ENCODE measurements around the gene ATG5. TPM values are rescaled to one million over a fixed set of nuclear protein-coding genes. Genes with fewer than 3 reads are reported as not detected.
A peak's percentile ranks its signal among the peaks of the same experiment; 100 is the strongest.
"Not testable (repeated sequence)": the region's sequence is repeated elsewhere in the genome, so short reads cannot be mapped to it uniquely, and the experiment has no call there.

ATG5 gene
- total RNA-seq, 1 experiment from 2014 or later: 17.0 TPM

DNA sequence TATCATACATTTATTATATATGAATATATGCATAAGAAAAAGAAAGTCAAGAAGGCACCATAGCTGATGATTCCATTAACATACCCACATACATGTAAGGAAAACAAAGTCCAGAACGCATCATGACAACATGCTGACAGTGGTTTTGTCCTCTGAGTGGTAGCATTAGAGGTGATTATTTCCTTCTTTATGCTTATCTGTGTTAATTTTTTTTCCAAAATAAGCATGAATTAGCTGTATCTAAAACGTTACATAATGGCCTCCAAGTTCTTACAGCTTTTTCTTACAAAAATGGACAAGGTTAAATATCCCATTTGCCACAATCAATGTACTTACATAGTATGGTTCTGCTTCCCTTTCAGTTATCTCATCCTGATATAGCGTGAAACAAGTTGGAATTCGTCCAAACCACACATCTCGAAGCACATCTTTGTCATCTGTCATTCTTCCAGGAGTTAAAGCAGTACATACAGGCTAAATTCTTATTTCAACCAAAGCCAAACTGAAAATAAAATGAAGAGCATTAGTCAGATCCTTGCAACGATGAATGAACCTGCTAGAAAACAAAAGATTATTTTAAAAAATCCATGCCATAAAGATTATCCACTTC, 9.7 kb downstream of the ATG5 start:
- no peak for DNase-seq (ENCODE audit: low spot score)

GRCh38 chr6:106309766-106310373, 15.7 kb downstream of the ATG5 start:
- DNase-seq (ENCODE audit: low spot score): peak; percentile 8

DNA sequence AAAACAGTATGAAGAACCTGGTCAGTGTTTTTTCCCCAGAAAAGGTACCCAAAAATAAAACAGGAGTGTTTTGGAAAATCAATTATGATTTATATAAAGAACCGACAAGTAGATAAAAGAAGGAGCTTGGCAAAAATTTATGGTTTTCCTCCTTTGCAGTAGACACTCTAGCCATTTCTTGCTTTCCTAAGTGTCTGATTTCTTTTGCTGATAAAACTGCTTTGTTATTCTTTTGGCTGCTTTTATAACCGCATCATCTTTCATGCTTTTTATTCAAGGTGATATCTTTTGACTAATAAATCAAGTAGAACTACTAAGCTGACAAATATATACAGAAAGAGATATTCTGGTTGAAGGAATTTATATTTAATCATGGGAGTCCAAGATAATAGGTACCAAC, 16.6 kb downstream of the ATG5 start:
- no peak for DNase-seq (ENCODE audit: low spot score)

DNA sequence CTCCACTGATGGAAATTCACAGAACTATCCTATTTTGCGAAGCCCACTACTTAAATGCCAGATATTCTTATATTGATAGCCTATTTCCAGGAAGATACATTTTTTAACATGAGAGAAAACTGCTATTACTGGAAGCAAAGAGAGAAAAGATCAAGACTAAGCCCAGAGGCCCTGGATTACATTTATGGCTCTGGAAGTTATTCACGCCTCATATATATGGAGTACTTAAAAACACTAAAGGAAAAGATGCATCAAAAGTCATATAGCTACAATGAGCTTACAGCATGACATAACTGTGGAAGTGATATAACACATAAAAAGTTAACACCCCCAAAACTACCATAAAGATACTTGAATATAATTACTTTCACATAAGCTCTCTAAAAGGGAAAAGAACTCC, 19.8 kb downstream of the ATG5 start:
- no peak for DNase-seq (ENCODE audit: low spot score)

DNA sequence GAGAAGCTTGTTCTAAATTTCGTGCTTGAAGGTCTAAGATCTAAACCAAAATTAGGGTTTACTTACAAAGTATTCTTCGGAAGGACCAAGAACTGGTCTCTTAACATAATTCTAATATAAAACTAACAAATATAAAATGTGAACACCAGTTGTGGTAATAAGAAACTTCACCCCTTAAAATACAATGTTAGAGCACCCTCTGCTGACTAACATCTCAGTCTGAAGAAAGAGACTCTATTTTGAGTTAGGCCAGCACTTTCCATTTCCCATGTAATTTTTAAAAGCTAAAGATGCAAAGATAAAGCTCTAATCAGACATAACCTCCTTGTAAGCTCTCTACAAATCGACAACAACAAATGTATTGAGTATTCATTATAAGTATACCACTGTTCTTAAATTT, 24.6 kb downstream of the ATG5 start:
- DNase-seq (ENCODE audit: low spot score): peak; percentile 48

GRCh38 chr6:106300020-106300780, 25.4 kb downstream of the ATG5 start:
- no peak for DNase-seq (ENCODE audit: low spot score)

- no peak for DNase-seq (ENCODE audit: low spot score)
Observed at GRCh38 chr6:106293116-106293515, 32.4 kb downstream of the ATG5 start.

DNA sequence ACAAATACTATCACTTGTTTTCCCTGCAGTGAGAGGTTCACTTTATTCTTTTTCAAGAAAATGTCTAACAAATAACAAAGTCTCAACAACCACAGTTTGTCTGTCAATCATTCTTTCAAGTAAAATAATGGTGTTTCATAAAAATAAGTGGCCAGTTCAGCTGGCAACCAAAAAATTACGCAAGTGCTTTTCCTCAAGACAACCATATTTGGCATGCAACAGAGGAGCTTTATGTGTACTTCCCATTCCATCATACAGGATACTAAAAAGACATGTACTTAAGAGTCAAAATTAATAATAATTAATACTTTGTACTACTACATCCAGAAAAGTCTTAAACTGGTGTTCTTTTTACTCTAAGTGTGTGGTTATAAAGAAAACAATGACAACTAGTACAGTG, 34.6 kb downstream of the ATG5 start:
- no peak for DNase-seq (ENCODE audit: low spot score)

GRCh38 chr6:106290032-106290431, 35.5 kb downstream of the ATG5 start:
- DNase-seq (ENCODE audit: low spot score): no peak

- DNase-seq (ENCODE audit: low spot score): no peak
Observed at GRCh38 chr6:106287215-106287614, 38.3 kb downstream of the ATG5 start.

GRCh38 chr6:106286746-106287145, 38.8 kb downstream of the ATG5 start:
- DNase-seq (ENCODE audit: low spot score): no peak

DNA sequence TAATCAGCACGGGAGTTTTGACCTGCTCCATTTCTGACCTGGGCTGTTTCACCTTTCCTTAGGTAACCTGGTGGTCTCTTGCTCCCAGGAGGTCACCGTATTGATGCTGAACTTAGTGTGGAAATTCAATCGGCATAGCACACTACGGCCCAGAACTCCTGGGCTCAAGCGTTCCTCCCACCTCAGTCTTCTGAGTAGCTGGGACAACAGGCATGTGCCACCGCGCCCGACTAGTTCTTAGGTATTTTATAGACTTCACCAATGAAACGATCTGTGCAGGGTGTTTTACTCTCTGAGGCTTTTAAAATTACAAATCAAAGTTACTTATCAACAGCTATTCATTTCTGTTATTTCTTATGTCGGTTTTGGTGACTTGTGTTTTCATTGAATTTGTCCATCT, 42.1 kb downstream of the ATG5 start:
- no peak for DNase-seq (ENCODE audit: low spot score)

DNA sequence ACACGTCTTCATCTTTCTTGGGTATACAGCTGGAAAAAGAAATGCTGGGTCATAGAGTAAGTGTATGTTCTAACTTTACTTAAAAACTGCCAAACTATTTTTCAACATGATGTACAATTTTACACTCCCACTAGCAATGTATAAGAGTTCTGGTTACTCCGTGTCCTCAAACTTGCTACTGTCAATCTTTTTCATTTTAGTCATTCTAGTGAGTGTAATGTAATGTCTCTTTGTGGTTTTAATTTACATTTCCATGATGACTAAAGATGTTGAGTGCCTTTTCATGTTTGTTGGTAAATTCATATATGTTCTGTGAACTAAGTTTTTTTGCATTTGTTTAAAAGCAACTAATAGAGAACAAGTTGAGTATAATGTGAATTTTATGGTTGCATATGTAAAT, 43.9 kb downstream of the ATG5 start:
- DNase-seq (ENCODE audit: low spot score): no peak

GRCh38 chr6:106281088-106281487, 44.5 kb downstream of the ATG5 start:
- no peak for DNase-seq (ENCODE audit: low spot score)

DNA sequence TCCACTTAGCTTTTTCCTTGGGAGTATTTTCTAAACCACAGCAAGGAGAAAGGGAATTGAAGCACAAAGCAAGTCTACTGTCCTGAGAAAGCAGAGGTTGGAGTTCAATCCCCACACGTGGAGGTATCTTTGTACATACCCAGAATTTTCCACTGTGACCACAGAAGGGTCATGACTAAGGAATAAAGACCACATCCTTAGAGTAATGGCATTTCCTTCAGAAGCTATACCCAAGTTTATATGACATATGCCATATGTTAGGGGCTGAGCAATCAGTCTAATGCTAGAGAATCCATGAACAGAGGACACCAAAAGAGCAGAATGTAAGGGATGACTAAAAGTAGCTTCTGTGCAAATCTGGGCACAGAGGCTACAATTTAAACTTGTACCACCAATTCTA, 46.4 kb downstream of the ATG5 start:
- no peak for DNase-seq (ENCODE audit: low spot score)

GRCh38 chr6:106275692-106276091, 49.9 kb downstream of the ATG5 start:
- no peak for DNase-seq (ENCODE audit: low spot score)

DNA sequence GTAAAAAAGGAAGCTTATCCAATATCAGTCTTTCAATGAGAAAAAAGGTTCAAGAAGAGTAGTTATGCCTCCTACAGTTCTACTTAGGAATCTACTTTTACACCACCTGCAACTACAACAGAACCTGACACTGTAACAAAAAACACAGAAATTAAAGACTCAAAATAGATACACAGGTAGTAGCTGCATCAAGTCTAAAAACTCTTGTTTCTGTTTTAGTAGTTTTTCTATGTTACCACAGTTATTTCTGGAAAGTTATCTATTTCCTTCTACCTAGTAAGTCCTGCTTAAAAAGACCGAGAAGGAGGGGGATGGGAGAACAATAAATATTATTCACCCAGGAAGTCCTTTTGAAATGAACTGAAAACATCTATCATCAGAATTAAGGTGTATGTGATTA, 52.5 kb downstream of the ATG5 start:
- no peak for DNase-seq (ENCODE audit: low spot score)

DNA sequence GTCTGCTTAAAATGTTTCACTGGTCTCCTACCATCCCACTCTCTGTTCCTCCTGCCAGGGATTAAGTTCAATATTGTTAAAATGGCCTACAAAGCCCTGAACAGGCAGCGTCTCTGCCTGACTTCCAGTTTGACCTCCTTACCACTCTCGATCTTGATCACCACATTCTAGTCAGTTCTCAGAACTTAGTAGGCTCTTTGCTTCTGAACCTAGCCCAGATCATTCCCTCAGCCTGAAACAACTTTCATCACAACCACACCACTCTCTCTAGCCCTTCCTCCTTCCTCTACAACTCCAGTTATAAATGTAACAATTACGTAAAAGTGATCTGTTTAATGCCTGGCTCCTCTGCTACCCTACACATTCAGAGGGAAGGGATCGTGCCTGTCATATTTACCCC, 53.3 kb downstream of the ATG5 start:
- DNase-seq (ENCODE audit: low spot score): no peak

GRCh38 chr6:106270414-106270813, 55.1 kb downstream of the ATG5 start:
- no peak for DNase-seq (ENCODE audit: low spot score)

DNA sequence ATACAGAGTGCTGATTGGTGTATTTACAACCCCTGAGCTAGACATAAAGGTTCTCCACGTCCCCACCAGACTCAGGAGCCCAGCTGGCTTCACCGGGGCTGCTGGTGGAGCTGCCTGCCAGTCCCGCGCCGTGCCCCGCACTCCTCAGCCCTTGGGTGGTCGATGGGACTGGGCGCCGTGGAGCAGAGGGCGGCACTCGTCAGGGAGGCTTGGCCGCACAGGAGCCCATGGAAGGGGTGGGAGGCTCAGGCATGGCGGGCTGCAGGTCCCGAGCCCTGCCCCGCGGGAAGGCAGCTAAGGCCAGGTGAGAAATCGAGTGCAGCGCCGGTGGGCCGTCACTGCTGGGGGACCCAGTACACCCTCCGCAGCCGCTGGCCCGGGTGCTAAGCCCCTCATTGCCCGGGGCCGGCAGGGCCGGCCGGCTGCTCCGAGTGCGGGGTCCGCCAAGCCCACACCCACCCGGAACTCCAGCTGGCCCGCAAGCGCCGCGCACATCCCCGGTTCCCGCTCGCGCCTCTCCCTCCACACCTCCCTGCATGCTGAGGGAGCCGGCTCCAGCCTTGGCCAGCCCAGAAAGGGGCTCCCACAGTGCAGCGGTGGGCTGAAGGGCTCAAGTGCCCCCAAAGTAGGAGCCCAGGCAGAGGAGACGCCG, 56.2 kb downstream of the ATG5 start:
- not testable (repeated sequence) for DNase-seq (ENCODE audit: low spot score)

- not testable (repeated sequence) for DNase-seq (ENCODE audit: low spot score)
Observed at GRCh38 chr6:106268500-106268899, 57.1 kb downstream of the ATG5 start.

- not testable (repeated sequence) for DNase-seq (ENCODE audit: low spot score)
Observed at GRCh38 chr6:106264433-106264832, 61.1 kb downstream of the ATG5 start.

DNA sequence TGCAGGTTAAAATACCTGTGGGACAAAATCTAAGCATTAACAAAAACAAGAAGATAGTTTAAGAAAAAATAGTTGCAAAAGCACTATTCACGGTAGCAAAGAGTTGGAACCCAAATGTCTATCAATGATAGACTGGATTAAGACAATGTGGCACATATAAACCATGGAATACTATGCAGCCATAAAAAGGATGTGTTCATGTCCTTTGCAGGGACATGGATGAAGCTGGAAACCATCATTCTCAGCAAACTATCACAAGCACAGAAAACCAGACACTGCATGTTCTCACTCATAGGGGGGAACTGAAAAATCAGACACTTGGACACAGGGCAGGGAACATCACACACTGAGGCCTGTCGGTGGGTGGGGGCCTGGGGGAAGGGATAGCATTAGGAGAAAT, 65.8 kb downstream of the ATG5 start:
- not testable (repeated sequence) for DNase-seq (ENCODE audit: low spot score)

All from HT-29 (cell line).